GM12892 (cell line): ENCODE measurements around the gene CTSL.

Experiments used
- POLR2A ChIP-seq: IDR thresholded peaks from 2 replicates; pipeline ENCODE4 v1.6.1; 2011; ENCODE audit warnings: low read depth, low read length, control low read depth
- POLR2AphosphoS5 ChIP-seq: IDR thresholded peaks from 2 replicates; pipeline ENCODE4 v1.6.1; 2011; ENCODE audit warnings: low read depth, low read length, control low read depth
- TAF1 ChIP-seq: IDR thresholded peaks from 2 replicates; pipeline ENCODE4 v1.6.1; 2011; ENCODE audit warnings: low read depth, mild to moderate bottlenecking, control low read depth, low read length, borderline replicate concordance

DNA sequence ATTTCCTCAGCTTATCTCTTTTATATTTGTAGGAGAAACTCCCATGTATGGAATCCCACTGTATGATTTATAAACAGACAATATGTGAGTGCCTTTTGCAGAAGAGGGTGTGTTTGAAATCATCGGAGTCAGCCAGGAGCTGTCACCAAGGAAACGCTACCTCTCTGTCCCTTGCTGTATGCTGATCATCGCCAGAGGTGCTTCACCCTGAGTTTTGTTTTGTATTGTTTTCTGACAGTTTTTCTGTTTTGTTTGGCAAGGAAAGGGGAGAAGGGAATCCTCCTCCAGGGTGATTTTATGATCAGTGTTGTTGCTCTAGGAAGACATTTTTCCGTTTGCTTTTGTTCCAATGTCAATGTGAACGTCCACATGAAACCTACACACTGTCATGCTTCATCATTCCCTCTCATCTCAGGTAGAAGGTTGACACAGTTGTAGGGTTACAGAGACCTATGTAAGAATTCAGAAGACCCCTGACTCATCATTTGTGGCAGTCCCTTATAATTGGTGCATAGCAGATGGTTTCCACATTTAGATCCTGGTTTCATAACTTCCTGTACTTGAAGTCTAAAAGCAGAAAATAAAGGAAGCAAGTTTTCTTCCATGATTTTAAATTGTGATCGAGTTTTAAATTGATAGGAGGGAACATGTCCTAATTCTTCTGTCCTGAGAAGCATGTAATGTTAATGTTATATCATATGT is 18.0 kb upstream of the CTSL start:
- TF ChIP-seq TAF1 (no peak), POLR2A (no peak), POLR2AphosphoS5 (no peak)
